Endothelial cell of umbilical vein (primary cell): Measurements from ENCODE around the gene TEAD4. TPM values are rescaled to one million over a fixed set of nuclear protein-coding genes. Genes with fewer than 3 reads are reported as not detected.

Experiments used
- BruUV-seq: library from RNA; stranded (reverse); fragments of 400-500 nt; replicated peaks from 2 replicates; lab custom pipeline; 2021; lab: Mats Ljungman, UMichigan
- CTCF ChIA-PET: fragments of 300-600, 350-600 bp; sonication (Branson Sonifier 250); formaldehyde crosslinking; loops from one replicate; lab custom pipeline; 2021; ENCODE audit warnings: antibody characterized with exemption, inconsistent platforms; lab: Charles Lee
- POLR2A ChIA-PET: fragments of 300-600, 350-600 bp; sonication (Branson Sonifier 250); formaldehyde crosslinking; loops from one replicate; lab custom pipeline; 2021; ENCODE audit warnings: antibody characterized with exemption, inconsistent platforms; lab: Charles Lee
- DNase-seq: peaks from one replicate; pipeline ENCODE4 v3.0.0-alpha.2; 2011; ENCODE audit warnings: low read depth, low spot score
- FAIRE-seq: peaks from 2 replicates; lab custom pipeline; 2011; peaks lifted over from hg19 to GRCh38; lab: Jason Lieb, UNC
- H2AFZ ChIP-seq: 2 replicates; pipeline ENCODE4 v1.6.0; 2012; ENCODE audit warnings: low read depth, low read length, control low read depth, inconsistent platforms
- H3K27ac ChIP-seq: 2 replicates; pipeline ENCODE4 v1.5.1; 2011; ENCODE audit warnings: low read depth, mild to moderate bottlenecking, control low read depth, low read length, moderate library complexity; ENCODE audit not compliant: insufficient read depth
- H3K27me3 ChIP-seq, 2 experiments: 2 replicates each; pipeline versions ENCODE4 v1.6.0 to v1.6.1; 2011; ENCODE audit warnings: low read length in 2 of 2, mixed read lengths in 1 of 2; ENCODE audit not compliant: control insufficient read depth in 2 of 2, insufficient read depth in 2 of 2
- H3K36me3 ChIP-seq, 2 experiments: 2 replicates in 1 of 2; 3 replicates in 1 of 2; pipeline ENCODE4 v1.5.1; 2011; ENCODE audit warnings: low read length in 2 of 2, mild to moderate bottlenecking in 1 of 2, moderate library complexity in 1 of 2; ENCODE audit not compliant: control insufficient read depth in 2 of 2, insufficient read depth in 2 of 2; ENCODE audit errors: extremely low read depth in 1 of 2
- H3K4me1 ChIP-seq: 3 replicates; pipeline ENCODE4 v1.5.1; 2011; ENCODE audit warnings: mild to moderate bottlenecking, low read length; ENCODE audit not compliant: control insufficient read depth, insufficient read depth; ENCODE audit errors: extremely low read depth
- H3K4me2 ChIP-seq: 2 replicates; pipeline ENCODE4 v1.6.1; 2011; ENCODE audit warnings: low read length, control low read depth, mixed read lengths; ENCODE audit not compliant: insufficient read depth
- H3K4me3 ChIP-seq, 3 experiments: fragments of 200-600 bp in 1 of 3; sonication (generic), shearing (Covaris generic) in 1 of 3; replicated peaks in 1 of 3; 2 replicates each; pipeline ENCODE4 v1.5.1; 2011 to 2016; ENCODE audit warnings: control low read depth in 3 of 3, low read length in 3 of 3, mild to moderate bottlenecking in 2 of 3, inconsistent platforms in 1 of 3, low read depth in 1 of 3, moderate library complexity in 1 of 3; ENCODE audit not compliant: insufficient read depth in 1 of 3
- H3K79me2 ChIP-seq: 2 replicates; pipeline ENCODE4 v1.6.0; 2012; ENCODE audit warnings: low read length, inconsistent platforms; ENCODE audit not compliant: control insufficient read depth, insufficient read depth
- H3K9ac ChIP-seq: replicated peaks from 2 replicates; pipeline ENCODE3; 2011; ENCODE audit warnings: low read length, control low read depth; ENCODE audit not compliant: insufficient read depth; ENCODE audit errors: extremely low read depth
- H3K9me1 ChIP-seq: replicated peaks from 3 replicates; pipeline ENCODE4 v1.6.0; 2011; ENCODE audit warnings: mild to moderate bottlenecking, low read length; ENCODE audit not compliant: control insufficient read depth, insufficient read depth; ENCODE audit errors: extremely low read depth
- H3K9me3 ChIP-seq: replicated peaks from 2 replicates; pipeline ENCODE4 v1.5.1; 2012; ENCODE audit warnings: low read length, inconsistent platforms; ENCODE audit not compliant: control insufficient read depth, insufficient read depth
- H4K20me1 ChIP-seq: replicated peaks from 2 replicates; pipeline ENCODE3; 2011; ENCODE audit warnings: mild to moderate bottlenecking, low read length; ENCODE audit not compliant: control insufficient read depth, insufficient read depth; ENCODE audit errors: extremely low read depth
- EZH2 ChIP-seq: IDR thresholded peaks from 2 replicates; pipeline ENCODE4 v1.6.1; 2012; ENCODE audit warnings: borderline replicate concordance, low read depth, mild to moderate bottlenecking, moderate library complexity, low read length, inconsistent platforms; ENCODE audit not compliant: severe bottlenecking
- FOS ChIP-seq: IDR thresholded peaks from 2 replicates; pipeline ENCODE4 v1.6.1; 2011; ENCODE audit warnings: mild to moderate bottlenecking, low read length, moderate library complexity, borderline replicate concordance; ENCODE audit not compliant: insufficient read depth
- GATA2 ChIP-seq: IDR thresholded peaks from 2 replicates; pipeline ENCODE4 v1.7.0; 2011; ENCODE audit warnings: low read depth, mild to moderate bottlenecking, moderate library complexity, mixed read lengths, low read length; ENCODE audit not compliant: insufficient read length, insufficient read depth
- JUN ChIP-seq: IDR thresholded peaks from 2 replicates; pipeline ENCODE4 v1.6.1; 2011; ENCODE audit warnings: borderline replicate concordance, low read depth; ENCODE audit not compliant: insufficient read length, insufficient read depth
- MYC ChIP-seq: IDR thresholded peaks from one replicate; pipeline ENCODE4 v1.6.1; 2011; ENCODE audit warnings: mild to moderate bottlenecking, low read depth, low read length
- POLR2A ChIP-seq: IDR thresholded peaks from 2 replicates; pipeline ENCODE4 v1.6.1; 2012; ENCODE audit warnings: low read depth, mild to moderate bottlenecking, control low read depth, low read length
- POLR2AphosphoS5 ChIP-seq: IDR thresholded peaks from 2 replicates; pipeline ENCODE4 v1.6.1; 2012; ENCODE audit warnings: low read depth, mild to moderate bottlenecking, control low read depth, low read length, moderate library complexity; ENCODE audit not compliant: insufficient read depth
- dilution Hi-C: fragments of 300-500 bp; cut with MboI; formaldehyde crosslinking; loops from one replicate; pipeline ENCODE4 v1.15.0; 2019; ENCODE audit warnings: low sequenced_read_pairs; ENCODE audit not compliant: extremely low pct_ligation_motif_present
- intact Hi-C: fragments of 100-400 bp; cut with micrococcal nuclease; formaldehyde crosslinking; loops from one replicate; pipeline ENCODE4 v1.10.0; 2022
- polyA plus RNA-seq, 4 experiments: library from polyadenylated mRNA; depleted of rRNA in 3 of 4; stranded (reverse) in 3 of 4; unstranded in 1 of 4; fragments of >200 nt; gene quantifications; 2 replicates each; pipeline versions ENCODE4 v1.2.1 to v1.2.3, GENCODE V29; 2011 to 2012; ENCODE audit warnings: missing spikeins in 1 of 4
- total RNA-seq: library from RNA; stranded (reverse); gene quantifications from 2 replicates; pipeline ENCODE4 v1.2.3, GENCODE V29; 2021
- TF ChIP-seq, protein P1 (sequence below), 2 donors: IDR thresholded peaks; 1 replicate in 1 of 2; 2 replicates in 1 of 2; pipeline ENCODE4 v1.5.1; 2011; ENCODE audit warnings: low read length in 2 of 2, mild to moderate bottlenecking in 2 of 2, moderate library complexity in 2 of 2, control low read depth in 1 of 2, inconsistent platforms in 1 of 2, low read depth in 1 of 2; ENCODE audit not compliant: insufficient read depth in 1 of 2; ENCODE audit errors: extremely low read depth in 1 of 2
- TF ChIP-seq, protein P2 (sequence below): IDR thresholded peaks from 2 replicates; pipeline ENCODE4 v1.6.1; 2011; ENCODE audit not compliant: insufficient read depth, insufficient read length

Gene TEAD4
- total and polyA plus RNA-seq, 2 donors (not counting 3 experiments of a cell fraction or from before 2014, with no cell fraction given), result 34.4 to 46.0 TPM

DNA sequence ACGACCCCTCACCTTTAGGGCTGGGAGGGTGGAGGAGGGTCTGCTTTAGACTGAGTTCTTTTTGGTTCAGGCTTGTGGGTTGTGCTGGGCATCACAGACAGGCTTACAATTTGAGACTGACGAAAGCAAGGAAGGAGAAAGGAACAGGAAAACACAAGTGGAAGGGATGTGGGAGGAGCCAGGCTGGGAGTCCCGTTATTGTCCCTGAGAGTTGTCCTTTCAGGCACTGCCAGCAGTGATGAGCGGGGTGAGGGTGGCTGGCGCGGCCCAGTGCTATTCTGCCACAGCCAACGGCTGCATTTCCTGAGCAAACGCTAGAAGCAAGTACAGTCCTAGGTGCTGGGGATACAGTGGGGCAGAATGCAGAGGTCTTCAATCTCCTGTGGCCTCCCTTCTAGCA, 88.8 kb downstream of the TEAD4 start:
- Histone ChIP-seq H3K4me1 (no peaks in the 10 kb centered on the region), H3K79me2 (no peaks in the 10 kb centered on the region), H3K4me2 (peak overlapping the region; percentile 15), H3K9me1 (no peaks in the 10 kb centered on the region), H3K4me3 (no peak overlapping the region), H4K20me1 (no peaks in the 10 kb centered on the region), H3K27me3 (no peaks in the 10 kb centered on the region), H3K9me3 (no peaks in the 10 kb centered on the region), H3K9ac (no peak overlapping the region), H3K36me3 (no peaks in the 10 kb centered on the region), H2AFZ (peak overlapping the region; percentile 16), H3K27ac (no peak overlapping the region)
- CTCF ChIA-PET, result no interaction called here
- POLR2A ChIA-PET, result no interaction called here
- peak; percentile 12 for DNase-seq
- peak; percentile 83 for FAIRE-seq
- TF ChIP-seq GATA2, result no peak
- TF ChIP-seq EZH2, result no peak
- TF ChIP-seq POLR2A, result no peak
- no peak for TF ChIP-seq FOS
- TF ChIP-seq, protein P1, sequence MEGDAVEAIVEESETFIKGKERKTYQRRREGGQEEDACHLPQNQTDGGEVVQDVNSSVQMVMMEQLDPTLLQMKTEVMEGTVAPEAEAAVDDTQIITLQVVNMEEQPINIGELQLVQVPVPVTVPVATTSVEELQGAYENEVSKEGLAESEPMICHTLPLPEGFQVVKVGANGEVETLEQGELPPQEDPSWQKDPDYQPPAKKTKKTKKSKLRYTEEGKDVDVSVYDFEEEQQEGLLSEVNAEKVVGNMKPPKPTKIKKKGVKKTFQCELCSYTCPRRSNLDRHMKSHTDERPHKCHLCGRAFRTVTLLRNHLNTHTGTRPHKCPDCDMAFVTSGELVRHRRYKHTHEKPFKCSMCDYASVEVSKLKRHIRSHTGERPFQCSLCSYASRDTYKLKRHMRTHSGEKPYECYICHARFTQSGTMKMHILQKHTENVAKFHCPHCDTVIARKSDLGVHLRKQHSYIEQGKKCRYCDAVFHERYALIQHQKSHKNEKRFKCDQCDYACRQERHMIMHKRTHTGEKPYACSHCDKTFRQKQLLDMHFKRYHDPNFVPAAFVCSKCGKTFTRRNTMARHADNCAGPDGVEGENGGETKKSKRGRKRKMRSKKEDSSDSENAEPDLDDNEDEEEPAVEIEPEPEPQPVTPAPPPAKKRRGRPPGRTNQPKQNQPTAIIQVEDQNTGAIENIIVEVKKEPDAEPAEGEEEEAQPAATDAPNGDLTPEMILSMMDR (IDR thresholded peaks at IDR 0.05; ENCODE audit: extremely low read depth in 1 of 2, insufficient read depth in 1 of 2, low read depth in 1 of 2, low read length in 2 of 2), result no peak
- no peak for TF ChIP-seq POLR2AphosphoS5
- no peak for TF ChIP-seq MYC
- no peak for TF ChIP-seq JUN
- TF ChIP-seq, protein P2, sequence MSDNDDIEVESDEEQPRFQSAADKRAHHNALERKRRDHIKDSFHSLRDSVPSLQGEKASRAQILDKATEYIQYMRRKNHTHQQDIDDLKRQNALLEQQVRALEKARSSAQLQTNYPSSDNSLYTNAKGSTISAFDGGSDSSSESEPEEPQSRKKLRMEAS, result no peak
- intact Hi-C loops, result no loop called here
- dilution Hi-C loops, result no loop called here
- BruUV-seq, result no TSS peak
